ENCODE results near the gene MAPKBP1. TPM values are rescaled to one million over a fixed set of nuclear protein-coding genes. Genes with fewer than 3 reads are reported as not detected.

The MAPKBP1 gene
- total RNA-seq, 1 experiment from 2014 or later: 14.5 TPM

DNA sequence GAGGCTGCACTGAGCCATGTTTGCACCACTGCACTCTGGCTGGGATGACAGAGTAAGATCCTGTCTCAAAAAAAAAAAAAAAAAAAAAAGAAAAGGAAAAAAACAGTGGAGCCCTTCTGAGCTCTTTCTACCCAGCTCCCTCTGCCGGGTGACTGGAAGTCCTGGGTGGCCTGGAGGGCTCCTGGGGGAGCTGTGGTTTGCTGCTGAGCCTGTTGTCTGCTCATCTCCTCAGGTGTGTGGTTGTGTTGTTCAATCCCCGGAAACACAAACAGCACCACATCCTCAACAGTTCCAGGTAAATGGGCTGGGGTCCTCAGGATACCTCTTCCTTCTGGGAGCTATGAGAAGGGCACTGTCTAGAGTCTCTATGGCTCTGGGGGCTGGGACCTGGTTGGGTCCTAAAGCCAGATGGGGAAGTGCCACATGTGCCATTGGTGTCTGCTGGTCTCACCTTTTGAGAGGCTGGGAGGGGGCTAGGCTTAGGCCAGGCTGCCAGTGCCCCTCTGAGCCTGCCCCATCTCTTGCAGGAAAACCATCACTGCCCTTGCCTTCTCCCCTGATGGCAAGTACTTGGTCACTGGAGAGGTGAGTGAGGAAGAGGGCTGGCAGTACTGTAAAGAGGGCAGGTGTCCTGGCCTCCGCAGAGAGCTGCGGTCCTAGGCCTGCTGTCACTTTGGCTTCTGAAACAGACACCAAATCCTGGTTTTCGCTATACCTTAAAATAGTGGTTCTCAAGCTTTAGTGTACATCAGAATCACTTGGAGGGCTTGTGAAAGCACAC, 36.6 kb downstream of the MAPKBP1 start:
- Mint-ChIP-seq H3K27ac (no peak overlapping the region), H3K36me3 (no peaks in the 10 kb centered on the region), H3K4me1 (peaks cover 6% of the 10 kb centered on the region), H3K4me3 (no peak overlapping the region), H3K27me3 (ENCODE audit: low read depth) (no peaks in the 10 kb centered on the region), H3K9me3 (no peaks in the 10 kb centered on the region)
- ChIA-PET POLR2A (interaction anchor here (0.7 to 1.6 kb wide), 2 partner anchors 37 to 58 kb away, joined by 5 to 9 read pairs; partner anchors contain the start of gene MAPKBP1), CTCF (interaction anchor here (0.6 to 6.4 kb wide), 22 partner anchors 10 to 345 kb away, joined by 3 to 158 read pairs (median 4); partner anchors contain the start of genes EHD4 and MAPKBP1)
- TF ChIP-seq USF1 (CRISPR knock-in tag; IDR thresholded peaks at IDR 0.05) (no peak), ZNF263 (CRISPR knock-in tag; IDR thresholded peaks at IDR 0.05; ENCODE audit: low read depth) (no peak), RORB (CRISPR knock-in tag; IDR thresholded peaks at IDR 0.05) (no peak), IRF2 (CRISPR knock-in tag; IDR thresholded peaks at IDR 0.05; ENCODE audit: borderline replicate concordance, low read depth) (no peak), ZNF317 (CRISPR knock-in tag; IDR thresholded peaks at IDR 0.05; ENCODE audit: borderline replicate concordance, low read depth) (no peak), E2F5 (CRISPR knock-in tag; IDR thresholded peaks at IDR 0.05) (no peak), ZNF138 (CRISPR knock-in tag; conservative IDR thresholded peaks at IDR 0.05) (no peak), ZNF396 (CRISPR knock-in tag; IDR thresholded peaks at IDR 0.05; ENCODE audit: borderline replicate concordance) (no peak), ZBTB21 (CRISPR knock-in tag; IDR thresholded peaks at IDR 0.05; ENCODE audit: borderline replicate concordance) (no peak), CREB1 (CRISPR knock-in tag; IDR thresholded peaks at IDR 0.05) (no peak), ZNF121 (CRISPR knock-in tag; IDR thresholded peaks at IDR 0.05) (no peak), IRF1 (CRISPR knock-in tag; IDR thresholded peaks at IDR 0.05) (no peak), HMGA2 (CRISPR knock-in tag; IDR thresholded peaks at IDR 0.05) (no peak), TP53 (CRISPR knock-in tag; IDR thresholded peaks at IDR 0.05) (no peak)
- TF ChIP-seq, protein P1, sequence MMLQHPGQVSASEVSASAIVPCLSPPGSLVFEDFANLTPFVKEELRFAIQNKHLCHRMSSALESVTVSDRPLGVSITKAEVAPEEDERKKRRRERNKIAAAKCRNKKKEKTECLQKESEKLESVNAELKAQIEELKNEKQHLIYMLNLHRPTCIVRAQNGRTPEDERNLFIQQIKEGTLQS (CRISPR knock-in tag; conservative IDR thresholded peaks at IDR 0.05): no peak
- TF ChIP-seq, protein P2, sequence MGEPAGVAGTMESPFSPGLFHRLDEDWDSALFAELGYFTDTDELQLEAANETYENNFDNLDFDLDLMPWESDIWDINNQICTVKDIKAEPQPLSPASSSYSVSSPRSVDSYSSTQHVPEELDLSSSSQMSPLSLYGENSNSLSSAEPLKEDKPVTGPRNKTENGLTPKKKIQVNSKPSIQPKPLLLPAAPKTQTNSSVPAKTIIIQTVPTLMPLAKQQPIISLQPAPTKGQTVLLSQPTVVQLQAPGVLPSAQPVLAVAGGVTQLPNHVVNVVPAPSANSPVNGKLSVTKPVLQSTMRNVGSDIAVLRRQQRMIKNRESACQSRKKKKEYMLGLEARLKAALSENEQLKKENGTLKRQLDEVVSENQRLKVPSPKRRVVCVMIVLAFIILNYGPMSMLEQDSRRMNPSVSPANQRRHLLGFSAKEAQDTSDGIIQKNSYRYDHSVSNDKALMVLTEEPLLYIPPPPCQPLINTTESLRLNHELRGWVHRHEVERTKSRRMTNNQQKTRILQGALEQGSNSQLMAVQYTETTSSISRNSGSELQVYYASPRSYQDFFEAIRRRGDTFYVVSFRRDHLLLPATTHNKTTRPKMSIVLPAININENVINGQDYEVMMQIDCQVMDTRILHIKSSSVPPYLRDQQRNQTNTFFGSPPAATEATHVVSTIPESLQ (CRISPR knock-in tag; IDR thresholded peaks at IDR 0.05): no peak
- TF ChIP-seq, protein P3, sequence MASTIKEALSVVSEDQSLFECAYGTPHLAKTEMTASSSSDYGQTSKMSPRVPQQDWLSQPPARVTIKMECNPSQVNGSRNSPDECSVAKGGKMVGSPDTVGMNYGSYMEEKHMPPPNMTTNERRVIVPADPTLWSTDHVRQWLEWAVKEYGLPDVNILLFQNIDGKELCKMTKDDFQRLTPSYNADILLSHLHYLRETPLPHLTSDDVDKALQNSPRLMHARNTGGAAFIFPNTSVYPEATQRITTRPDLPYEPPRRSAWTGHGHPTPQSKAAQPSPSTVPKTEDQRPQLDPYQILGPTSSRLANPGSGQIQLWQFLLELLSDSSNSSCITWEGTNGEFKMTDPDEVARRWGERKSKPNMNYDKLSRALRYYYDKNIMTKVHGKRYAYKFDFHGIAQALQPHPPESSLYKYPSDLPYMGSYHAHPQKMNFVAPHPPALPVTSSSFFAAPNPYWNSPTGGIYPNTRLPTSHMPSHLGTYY (CRISPR knock-in tag; IDR thresholded peaks at IDR 0.05): no peak
- TF ChIP-seq, protein P4, sequence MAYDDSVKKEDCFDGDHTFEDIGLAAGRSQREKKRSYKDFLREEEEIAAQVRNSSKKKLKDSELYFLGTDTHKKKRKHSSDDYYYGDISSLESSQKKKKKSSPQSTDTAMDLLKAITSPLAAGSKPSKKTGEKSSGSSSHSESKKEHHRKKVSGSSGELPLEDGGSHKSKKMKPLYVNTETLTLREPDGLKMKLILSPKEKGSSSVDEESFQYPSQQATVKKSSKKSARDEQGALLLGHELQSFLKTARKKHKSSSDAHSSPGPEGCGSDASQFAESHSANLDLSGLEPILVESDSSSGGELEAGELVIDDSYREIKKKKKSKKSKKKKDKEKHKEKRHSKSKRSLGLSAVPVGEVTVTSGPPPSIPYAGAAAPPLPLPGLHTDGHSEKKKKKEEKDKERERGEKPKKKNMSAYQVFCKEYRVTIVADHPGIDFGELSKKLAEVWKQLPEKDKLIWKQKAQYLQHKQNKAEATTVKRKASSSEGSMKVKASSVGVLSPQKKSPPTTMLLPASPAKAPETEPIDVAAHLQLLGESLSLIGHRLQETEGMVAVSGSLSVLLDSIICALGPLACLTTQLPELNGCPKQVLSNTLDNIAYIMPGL (CRISPR knock-in tag; IDR thresholded peaks at IDR 0.05): no peak
- peak; percentile 15 for ATAC-seq
- DNase-seq (ENCODE audit: low spot score): no peak

Data from WTC11 (cell line).